ENCODE results near the gene MAP3K19.

DNA sequence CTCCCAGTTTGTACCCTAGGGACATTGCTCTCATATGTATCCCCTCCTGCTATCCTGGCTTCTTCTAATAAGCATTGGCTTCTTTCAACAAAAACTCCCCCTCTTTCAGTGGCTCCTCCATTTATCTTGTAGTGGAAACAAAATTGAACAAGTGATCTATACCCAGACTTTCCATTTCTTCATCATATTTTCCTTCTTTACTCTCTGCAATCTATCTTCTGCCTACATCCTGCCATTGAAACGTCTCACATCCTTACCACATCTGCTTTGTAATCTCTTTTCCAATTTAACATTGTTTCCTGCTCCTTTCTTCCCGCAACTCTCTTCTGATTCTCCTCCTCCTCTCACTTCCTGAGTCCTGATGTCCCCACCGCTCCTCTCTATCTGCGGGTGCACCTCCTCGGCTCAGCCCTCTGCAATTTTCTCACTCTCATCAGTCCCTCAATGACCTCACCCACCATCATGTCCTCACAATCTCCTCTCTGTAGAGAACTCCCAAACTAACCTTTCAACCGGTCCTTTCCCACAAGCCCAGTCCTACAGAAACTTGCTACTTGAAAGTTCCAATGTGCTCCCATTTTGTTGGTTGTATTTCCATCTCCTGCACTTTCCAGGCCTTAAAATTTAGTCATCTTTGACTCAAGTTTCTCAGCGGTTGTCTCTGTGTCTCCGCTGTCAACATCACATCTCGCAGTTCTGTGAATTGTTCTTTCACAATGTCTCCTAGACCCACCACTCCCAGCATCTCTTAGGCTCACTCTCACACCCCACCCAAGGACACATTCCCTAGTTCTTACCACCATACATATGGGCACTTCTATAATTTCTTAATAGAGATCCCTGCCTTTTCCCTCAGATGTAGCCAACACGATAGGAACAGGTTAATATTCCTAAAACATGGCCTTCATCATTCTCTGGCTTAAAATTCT lies 24.0 kb downstream of the MAP3K19 start:
- no peak for TF ChIP-seq POLR2AphosphoS5 (IDR thresholded peaks at IDR 0.05; ENCODE audit: low read depth, low read length)
- TF ChIP-seq CTCF (IDR thresholded peaks at IDR 0.05 in 2 of 3, conservative IDR thresholded peaks at IDR 0.05 in 1 of 3; ENCODE audit: borderline replicate concordance in 1 of 3, insufficient read depth in 1 of 3, low read depth in 2 of 3, low read length in 2 of 3) = no peak
- TF ChIP-seq FOSL1 (IDR thresholded peaks at IDR 0.05; ENCODE audit: low read depth) = no peak
- TF ChIP-seq, protein P1, sequence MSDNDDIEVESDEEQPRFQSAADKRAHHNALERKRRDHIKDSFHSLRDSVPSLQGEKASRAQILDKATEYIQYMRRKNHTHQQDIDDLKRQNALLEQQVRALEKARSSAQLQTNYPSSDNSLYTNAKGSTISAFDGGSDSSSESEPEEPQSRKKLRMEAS (IDR thresholded peaks at IDR 0.05) = no peak
- TF ChIP-seq, protein P2, sequence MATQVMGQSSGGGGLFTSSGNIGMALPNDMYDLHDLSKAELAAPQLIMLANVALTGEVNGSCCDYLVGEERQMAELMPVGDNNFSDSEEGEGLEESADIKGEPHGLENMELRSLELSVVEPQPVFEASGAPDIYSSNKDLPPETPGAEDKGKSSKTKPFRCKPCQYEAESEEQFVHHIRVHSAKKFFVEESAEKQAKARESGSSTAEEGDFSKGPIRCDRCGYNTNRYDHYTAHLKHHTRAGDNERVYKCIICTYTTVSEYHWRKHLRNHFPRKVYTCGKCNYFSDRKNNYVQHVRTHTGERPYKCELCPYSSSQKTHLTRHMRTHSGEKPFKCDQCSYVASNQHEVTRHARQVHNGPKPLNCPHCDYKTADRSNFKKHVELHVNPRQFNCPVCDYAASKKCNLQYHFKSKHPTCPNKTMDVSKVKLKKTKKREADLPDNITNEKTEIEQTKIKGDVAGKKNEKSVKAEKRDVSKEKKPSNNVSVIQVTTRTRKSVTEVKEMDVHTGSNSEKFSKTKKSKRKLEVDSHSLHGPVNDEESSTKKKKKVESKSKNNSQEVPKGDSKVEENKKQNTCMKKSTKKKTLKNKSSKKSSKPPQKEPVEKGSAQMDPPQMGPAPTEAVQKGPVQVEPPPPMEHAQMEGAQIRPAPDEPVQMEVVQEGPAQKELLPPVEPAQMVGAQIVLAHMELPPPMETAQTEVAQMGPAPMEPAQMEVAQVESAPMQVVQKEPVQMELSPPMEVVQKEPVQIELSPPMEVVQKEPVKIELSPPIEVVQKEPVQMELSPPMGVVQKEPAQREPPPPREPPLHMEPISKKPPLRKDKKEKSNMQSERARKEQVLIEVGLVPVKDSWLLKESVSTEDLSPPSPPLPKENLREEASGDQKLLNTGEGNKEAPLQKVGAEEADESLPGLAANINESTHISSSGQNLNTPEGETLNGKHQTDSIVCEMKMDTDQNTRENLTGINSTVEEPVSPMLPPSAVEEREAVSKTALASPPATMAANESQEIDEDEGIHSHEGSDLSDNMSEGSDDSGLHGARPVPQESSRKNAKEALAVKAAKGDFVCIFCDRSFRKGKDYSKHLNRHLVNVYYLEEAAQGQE (IDR thresholded peaks at IDR 0.05; ENCODE audit: low read depth) = no peak
- no peak for TF ChIP-seq POLR2A (IDR thresholded peaks at IDR 0.05; ENCODE audit: borderline replicate concordance, extremely low read depth, insufficient read depth, insufficient read length)
- TF ChIP-seq JUND (IDR thresholded peaks at IDR 0.05) = no peak
- TF ChIP-seq YY1 (IDR thresholded peaks at IDR 0.05; ENCODE audit: extremely low read depth, insufficient replicate concordance, low read depth, low read length) = no peak
- TF ChIP-seq SP1 (IDR thresholded peaks at IDR 0.05; ENCODE audit: low read depth) = no peak
- TF ChIP-seq, protein P3, sequence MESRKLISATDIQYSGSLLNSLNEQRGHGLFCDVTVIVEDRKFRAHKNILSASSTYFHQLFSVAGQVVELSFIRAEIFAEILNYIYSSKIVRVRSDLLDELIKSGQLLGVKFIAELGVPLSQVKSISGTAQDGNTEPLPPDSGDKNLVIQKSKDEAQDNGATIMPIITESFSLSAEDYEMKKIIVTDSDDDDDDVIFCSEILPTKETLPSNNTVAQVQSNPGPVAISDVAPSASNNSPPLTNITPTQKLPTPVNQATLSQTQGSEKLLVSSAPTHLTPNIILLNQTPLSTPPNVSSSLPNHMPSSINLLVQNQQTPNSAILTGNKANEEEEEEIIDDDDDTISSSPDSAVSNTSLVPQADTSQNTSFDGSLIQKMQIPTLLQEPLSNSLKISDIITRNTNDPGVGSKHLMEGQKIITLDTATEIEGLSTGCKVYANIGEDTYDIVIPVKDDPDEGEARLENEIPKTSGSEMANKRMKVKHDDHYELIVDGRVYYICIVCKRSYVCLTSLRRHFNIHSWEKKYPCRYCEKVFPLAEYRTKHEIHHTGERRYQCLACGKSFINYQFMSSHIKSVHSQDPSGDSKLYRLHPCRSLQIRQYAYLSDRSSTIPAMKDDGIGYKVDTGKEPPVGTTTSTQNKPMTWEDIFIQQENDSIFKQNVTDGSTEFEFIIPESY (IDR thresholded peaks at IDR 0.05; ENCODE audit: extremely low read depth, insufficient replicate concordance, low read length) = no peak

Measured in HCT116 (cell line).